Liver (tissue), 3 donors: Measurements from ENCODE around the gene LIMS2.

Experiments used
- REST ChIP-seq: IDR thresholded peaks from 2 replicates; pipeline ENCODE4 v1.6.1; 2016; ENCODE audit warnings: antibody characterized with exemption, mild to moderate bottlenecking
- TAF1 ChIP-seq: conservative IDR thresholded peaks from 2 replicates; pipeline ENCODE4 v1.6.1; 2016; ENCODE audit warnings: antibody characterized with exemption, mild to moderate bottlenecking
- TF ChIP-seq, protein P1 (sequence below): fragments of 150-350 bp; IDR thresholded peaks from 2 replicates; pipeline ENCODE4 v1.5.1; 2017; ENCODE audit warnings: improper control_type of control experiment, low read depth, low read length; ENCODE audit not compliant: missing input control
- TF ChIP-seq, protein P2 (sequence below): IDR thresholded peaks from 2 replicates; pipeline ENCODE4 v1.6.1; 2016; ENCODE audit warnings: antibody characterized with exemption
- donor health status: healthy.
- donor health status: healthy.

DNA sequence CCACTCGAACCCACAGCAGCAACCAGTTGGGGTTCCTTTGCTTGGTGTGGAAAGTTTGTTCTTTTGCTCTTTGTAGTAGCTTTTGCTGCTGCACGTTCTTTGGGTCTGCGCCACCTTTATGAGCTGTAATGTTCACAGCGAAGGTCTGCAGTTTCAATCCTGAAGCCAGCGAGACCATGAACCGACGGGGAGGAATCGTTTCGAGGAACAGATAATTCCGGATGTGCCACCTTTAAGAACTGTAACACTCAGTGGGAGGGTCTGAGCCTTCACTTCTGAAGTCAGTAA is 15.1 kb downstream of the LIMS2 start:
- TF ChIP-seq, protein P1, sequence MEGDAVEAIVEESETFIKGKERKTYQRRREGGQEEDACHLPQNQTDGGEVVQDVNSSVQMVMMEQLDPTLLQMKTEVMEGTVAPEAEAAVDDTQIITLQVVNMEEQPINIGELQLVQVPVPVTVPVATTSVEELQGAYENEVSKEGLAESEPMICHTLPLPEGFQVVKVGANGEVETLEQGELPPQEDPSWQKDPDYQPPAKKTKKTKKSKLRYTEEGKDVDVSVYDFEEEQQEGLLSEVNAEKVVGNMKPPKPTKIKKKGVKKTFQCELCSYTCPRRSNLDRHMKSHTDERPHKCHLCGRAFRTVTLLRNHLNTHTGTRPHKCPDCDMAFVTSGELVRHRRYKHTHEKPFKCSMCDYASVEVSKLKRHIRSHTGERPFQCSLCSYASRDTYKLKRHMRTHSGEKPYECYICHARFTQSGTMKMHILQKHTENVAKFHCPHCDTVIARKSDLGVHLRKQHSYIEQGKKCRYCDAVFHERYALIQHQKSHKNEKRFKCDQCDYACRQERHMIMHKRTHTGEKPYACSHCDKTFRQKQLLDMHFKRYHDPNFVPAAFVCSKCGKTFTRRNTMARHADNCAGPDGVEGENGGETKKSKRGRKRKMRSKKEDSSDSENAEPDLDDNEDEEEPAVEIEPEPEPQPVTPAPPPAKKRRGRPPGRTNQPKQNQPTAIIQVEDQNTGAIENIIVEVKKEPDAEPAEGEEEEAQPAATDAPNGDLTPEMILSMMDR = no peak
- TF ChIP-seq REST (no peak), TAF1 (no peak)
- TF ChIP-seq, protein P2, sequence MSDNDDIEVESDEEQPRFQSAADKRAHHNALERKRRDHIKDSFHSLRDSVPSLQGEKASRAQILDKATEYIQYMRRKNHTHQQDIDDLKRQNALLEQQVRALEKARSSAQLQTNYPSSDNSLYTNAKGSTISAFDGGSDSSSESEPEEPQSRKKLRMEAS = no peak
